NB4 (cell line): ENCODE results near the gene USH2A.
A peak's percentile ranks its signal among the peaks of the same experiment; 100 is the strongest.

Experiments
- DNase-seq: peaks from one replicate; pipeline ENCODE4 v3.0.0; 2010; ENCODE audit warnings: low read depth
- H3K4me3 ChIP-seq: one replicate; pipeline ENCODE4 v1.5.1; 2011; ENCODE audit warnings: mild to moderate bottlenecking, low read depth, low read length, moderate library complexity
- MYC ChIP-seq: IDR thresholded peaks from 2 replicates; pipeline ENCODE4 v1.6.1; 2011; ENCODE audit warnings: low read depth, low read length
- POLR2A ChIP-seq: IDR thresholded peaks from 2 replicates; pipeline ENCODE4 v1.6.1; 2011; ENCODE audit warnings: mild to moderate bottlenecking; ENCODE audit not compliant: insufficient read length; ENCODE audit errors: extremely low read depth
- TF ChIP-seq, protein P1 (sequence below): IDR thresholded peaks from one replicate; pipeline ENCODE4 v1.5.1; 2012; ENCODE audit warnings: low read depth, low read length
- TF ChIP-seq, protein P2 (sequence below): IDR thresholded peaks from 2 replicates; pipeline ENCODE4 v1.6.1; 2011; ENCODE audit warnings: low read depth, low read length

The USH2A gene

DNA sequence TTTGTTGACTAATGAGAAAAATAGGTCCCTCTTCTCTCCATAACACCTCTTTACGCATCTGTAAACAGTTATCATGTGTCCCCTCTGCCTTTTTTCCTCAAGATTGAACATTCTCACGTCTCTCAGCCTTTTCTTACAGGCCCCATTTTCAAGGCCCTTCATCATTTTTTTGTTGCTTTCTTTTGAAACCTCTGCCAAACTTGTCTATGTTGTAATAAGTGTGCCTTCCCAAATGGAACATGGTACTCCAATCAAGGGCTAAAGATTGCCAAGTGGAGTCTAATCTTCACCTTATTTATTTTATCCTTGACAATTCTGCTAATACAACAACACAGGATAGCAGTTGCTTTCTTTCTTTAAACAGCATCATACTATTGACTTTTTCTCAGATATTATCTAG is 280.3 kb downstream of the USH2A start:
- DNase-seq = no peak
- no peak overlapping the region for H3K4me3 ChIP-seq
- TF ChIP-seq, protein P1, sequence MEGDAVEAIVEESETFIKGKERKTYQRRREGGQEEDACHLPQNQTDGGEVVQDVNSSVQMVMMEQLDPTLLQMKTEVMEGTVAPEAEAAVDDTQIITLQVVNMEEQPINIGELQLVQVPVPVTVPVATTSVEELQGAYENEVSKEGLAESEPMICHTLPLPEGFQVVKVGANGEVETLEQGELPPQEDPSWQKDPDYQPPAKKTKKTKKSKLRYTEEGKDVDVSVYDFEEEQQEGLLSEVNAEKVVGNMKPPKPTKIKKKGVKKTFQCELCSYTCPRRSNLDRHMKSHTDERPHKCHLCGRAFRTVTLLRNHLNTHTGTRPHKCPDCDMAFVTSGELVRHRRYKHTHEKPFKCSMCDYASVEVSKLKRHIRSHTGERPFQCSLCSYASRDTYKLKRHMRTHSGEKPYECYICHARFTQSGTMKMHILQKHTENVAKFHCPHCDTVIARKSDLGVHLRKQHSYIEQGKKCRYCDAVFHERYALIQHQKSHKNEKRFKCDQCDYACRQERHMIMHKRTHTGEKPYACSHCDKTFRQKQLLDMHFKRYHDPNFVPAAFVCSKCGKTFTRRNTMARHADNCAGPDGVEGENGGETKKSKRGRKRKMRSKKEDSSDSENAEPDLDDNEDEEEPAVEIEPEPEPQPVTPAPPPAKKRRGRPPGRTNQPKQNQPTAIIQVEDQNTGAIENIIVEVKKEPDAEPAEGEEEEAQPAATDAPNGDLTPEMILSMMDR = no peak
- TF ChIP-seq POLR2A (no peak), MYC (no peak)
- TF ChIP-seq, protein P2, sequence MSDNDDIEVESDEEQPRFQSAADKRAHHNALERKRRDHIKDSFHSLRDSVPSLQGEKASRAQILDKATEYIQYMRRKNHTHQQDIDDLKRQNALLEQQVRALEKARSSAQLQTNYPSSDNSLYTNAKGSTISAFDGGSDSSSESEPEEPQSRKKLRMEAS = no peak

DNA sequence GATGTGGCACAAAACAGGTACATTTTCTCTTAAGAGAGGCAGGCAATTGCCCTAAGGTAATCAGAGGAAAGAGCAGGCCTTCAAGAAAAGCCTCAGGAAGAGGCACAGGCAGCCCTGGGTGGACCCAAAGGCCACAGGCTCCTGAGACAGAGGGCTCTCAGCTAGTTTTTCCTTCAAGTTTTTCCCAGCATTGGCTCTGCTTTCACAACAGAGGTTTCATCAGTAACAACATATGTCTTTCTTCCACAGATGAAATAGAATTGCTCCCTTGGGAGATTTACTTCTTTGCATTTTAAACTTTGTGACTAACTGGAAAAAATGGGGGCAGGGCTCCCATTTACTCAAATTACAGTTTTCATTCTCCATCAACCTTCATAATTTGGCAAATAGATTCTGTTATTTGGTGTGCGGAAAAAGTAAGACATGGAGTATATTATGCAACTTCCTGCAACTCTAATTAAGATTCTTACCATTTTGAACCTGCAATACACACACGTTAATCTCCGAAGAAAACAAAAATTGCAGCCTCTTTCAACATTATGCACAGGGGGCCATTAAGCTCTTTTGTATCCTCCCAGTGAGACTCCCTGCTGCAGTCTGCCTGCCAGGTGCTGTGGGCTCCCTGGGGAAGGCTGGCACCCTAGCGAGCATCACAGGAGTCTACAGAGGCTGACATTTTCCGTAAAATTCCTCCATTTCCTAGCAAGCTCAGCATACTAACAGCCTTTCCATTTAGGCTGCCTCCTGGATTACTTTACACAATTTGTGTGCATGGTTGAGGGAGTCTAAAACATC is 282.3 kb downstream of the USH2A start:
- no peak for TF ChIP-seq POLR2A
- TF ChIP-seq, protein P1 = no peak
- no peak for TF ChIP-seq MYC
- TF ChIP-seq, protein P2 = no peak
- no peak overlapping the region for H3K4me3 ChIP-seq
- no peak for DNase-seq

DNA sequence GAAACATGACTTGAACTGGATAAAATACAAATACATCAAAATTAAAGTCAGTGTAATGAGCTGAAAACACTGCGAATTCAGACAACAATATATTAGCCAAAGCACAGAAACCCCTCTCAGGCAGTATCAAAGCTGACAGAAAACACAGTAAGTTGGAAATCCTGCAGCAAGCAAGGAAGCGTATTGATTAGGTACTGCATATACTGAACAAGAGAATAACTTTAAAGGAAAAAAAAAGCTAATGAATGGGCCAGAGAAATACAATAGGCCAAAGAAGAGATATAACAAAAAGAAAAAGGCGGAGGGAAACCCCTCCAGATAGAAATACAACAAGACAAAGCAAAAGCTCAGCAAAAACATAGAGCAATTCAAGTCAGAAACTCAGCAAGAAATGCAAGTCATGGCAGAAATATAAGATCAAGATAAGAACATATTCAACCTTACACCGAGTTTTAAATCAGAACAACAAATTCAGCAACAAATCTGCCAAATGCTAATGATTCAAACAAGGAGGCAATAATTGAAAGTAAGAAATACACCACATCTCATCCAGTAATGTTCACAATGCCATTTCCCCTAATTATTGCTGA is 299.0 kb downstream of the USH2A start:
- no peak for DNase-seq
- TF ChIP-seq POLR2A = no peak
- no peak for TF ChIP-seq MYC
- TF ChIP-seq, protein P2 = no peak
- TF ChIP-seq, protein P1 = no peak
- no peak overlapping the region for H3K4me3 ChIP-seq

DNA sequence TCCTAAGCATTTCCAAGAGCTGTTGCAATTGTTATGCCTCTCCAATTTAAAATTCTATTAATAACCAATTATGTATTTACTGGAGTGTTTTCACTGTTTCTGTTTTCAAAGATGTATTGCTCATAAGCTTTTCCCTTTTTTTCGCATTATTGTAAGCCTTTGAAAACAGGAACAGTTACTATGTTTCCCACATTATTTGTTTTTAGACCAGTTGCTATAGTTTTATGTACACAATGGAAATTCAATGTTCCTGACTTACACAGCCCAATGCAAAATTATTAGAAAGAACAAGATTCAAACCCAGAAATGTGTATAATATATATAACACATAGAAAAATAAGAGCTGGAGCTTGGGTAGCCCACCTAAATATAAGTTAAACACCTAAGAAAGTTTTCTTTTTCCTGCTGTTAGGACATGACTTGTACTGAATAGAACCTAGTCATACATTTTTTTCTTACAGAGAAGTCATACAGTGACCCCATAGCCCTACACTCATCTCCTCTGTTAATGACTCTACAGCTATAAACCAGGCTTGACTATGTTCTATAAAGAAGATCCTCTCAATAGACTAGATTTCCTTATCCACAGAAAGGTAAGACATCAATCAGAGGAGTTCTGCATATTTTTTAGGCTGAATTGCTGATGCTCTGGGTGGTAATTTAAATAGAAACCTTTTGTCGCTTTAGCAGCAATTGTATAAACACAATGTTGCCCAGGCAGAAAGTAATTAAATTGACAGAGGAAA is 299.6 kb downstream of the USH2A start:
- no peak for DNase-seq
- no peak overlapping the region for H3K4me3 ChIP-seq
- TF ChIP-seq, protein P2 = no peak
- TF ChIP-seq, protein P1 = no peak
- TF ChIP-seq MYC (no peak), POLR2A (no peak)

DNA sequence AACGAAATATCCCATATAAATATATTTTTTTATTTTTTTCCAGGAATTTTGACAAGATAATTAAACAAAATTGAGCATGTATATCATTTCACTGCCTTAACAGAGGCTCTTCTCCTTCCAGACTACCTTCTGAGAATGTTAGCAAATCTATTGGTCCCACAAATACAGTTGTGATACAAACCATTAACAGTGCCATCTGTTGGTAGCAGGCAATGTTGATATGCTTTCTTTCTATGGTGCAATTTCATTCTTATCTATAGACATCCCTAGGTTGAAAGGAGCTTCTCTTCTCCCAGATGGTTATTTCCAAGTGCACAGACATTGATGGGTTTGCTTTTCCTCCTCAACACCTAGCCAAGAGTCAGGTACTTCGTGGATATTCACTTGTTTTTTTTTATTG is 303.6 kb downstream of the USH2A start:
- no peak overlapping the region for H3K4me3 ChIP-seq
- no peak for TF ChIP-seq MYC
- TF ChIP-seq, protein P1 = peak; percentile 39
- DNase-seq = peak; percentile 43
